PFSK-1 (cell line): Measurements from ENCODE around the gene C6orf132.

Source experiments
- FOXP2 ChIP-seq: optimal IDR thresholded peaks from 2 replicates; pipeline ENCODE3; 2011; ENCODE audit warnings: borderline replicate concordance, control low read depth, inconsistent platforms; ENCODE audit not compliant: insufficient read depth; ENCODE audit errors: extremely low read length, extremely low read depth
- POLR2AphosphoS5 ChIP-seq: IDR thresholded peaks from 2 replicates; pipeline ENCODE4 v1.6.1; 2012; ENCODE audit warnings: low read depth, mild to moderate bottlenecking, control low read depth, low read length, moderate library complexity
- REST ChIP-seq, 2 experiments: IDR thresholded peaks; 2 replicates each; pipeline versions ENCODE4 v1.6.1 to v1.8.0; 2011 to 2012; ENCODE audit warnings: low read depth in 2 of 2, low read length in 2 of 2, control low read depth in 1 of 2, inconsistent platforms in 1 of 2, mild to moderate bottlenecking in 1 of 2, moderate library complexity in 1 of 2; ENCODE audit not compliant: insufficient read depth in 1 of 2
- SIN3A ChIP-seq: IDR thresholded peaks from 2 replicates; pipeline ENCODE4 v1.6.1; 2012; ENCODE audit warnings: mild to moderate bottlenecking, low read length, moderate library complexity, borderline replicate concordance; ENCODE audit not compliant: insufficient read depth
- TAF1 ChIP-seq: IDR thresholded peaks from 2 replicates; pipeline ENCODE4 v1.6.1; 2012; ENCODE audit warnings: low read length, control low read depth, borderline replicate concordance; ENCODE audit not compliant: insufficient read depth

GRCh38 chr6:42135722-42136121 lies 6.7 kb downstream of the C6orf132 start:
- no peak for TF ChIP-seq POLR2AphosphoS5
- TF ChIP-seq TAF1, result no peak
- TF ChIP-seq REST (IDR thresholded peaks at IDR 0.05; ENCODE audit: insufficient read depth in 1 of 2, low read depth in 2 of 2, low read length in 2 of 2), result no peak
- no peak for TF ChIP-seq SIN3A
- TF ChIP-seq FOXP2, result no peak
